Cardiac muscle cell (in vitro differentiated cells and primary cell): Measurements from ENCODE around the gene CLIC2. TPM values are rescaled to one million over a fixed set of nuclear protein-coding genes. Genes with fewer than 3 reads are reported as not detected.

Source experiments
- DNase-seq, 2 donors: peaks; one replicate each; pipeline versions ENCODE4 v3.0.0 to v3.0.0-alpha.2; 2010 to 2017; ENCODE audit warnings: low read depth in 1 of 2, low spot score in 1 of 2
- H3K27ac ChIP-seq: fragments of 200-600 bp; sonication (generic); 2 replicates; pipeline ENCODE4 v1.5.1; 2016
- H3K27me3 ChIP-seq: fragments of 200-600 bp; sonication (generic); 2 replicates; pipeline ENCODE4 v1.6.0; 2016; ENCODE audit warnings: control low read depth
- H3K36me3 ChIP-seq: fragments of 200-600 bp; sonication (generic); 2 replicates; pipeline ENCODE4 v1.5.1; 2016; ENCODE audit warnings: control low read depth
- H3K4me1 ChIP-seq: fragments of 200-600 bp; sonication (generic); 2 replicates; pipeline ENCODE4 v1.8.1; 2017; ENCODE audit warnings: low read depth, mild to moderate bottlenecking, mixed run types
- H3K4me3 ChIP-seq: fragments of 200-600 bp; sonication (generic); 2 replicates; pipeline ENCODE4 v1.5.1; 2016; ENCODE audit warnings: mild to moderate bottlenecking
- H3K9me3 ChIP-seq: fragments of 200-600 bp; sonication (generic); 2 replicates; pipeline ENCODE4 v1.5.1; 2017; ENCODE audit warnings: low read depth, mild to moderate bottlenecking, control low read depth
- CTCF ChIP-seq: IDR thresholded peaks from 2 replicates; pipeline ENCODE4 v1.5.1; 2012; ENCODE audit warnings: low read depth, mild to moderate bottlenecking, low read length
- polyA plus RNA-seq: library from polyadenylated mRNA; unstranded; fragments of >200 nt; fragmentation: Nextera tagmentation; extraction: Ambion mirVana; gene quantifications from 2 replicates; pipeline ENCODE4 v1.2.1, GENCODE V29; 2016
- total RNA-seq: library from RNA; depleted of rRNA; stranded (reverse); fragments of >200 nt; gene quantifications from 2 replicates; pipeline ENCODE4 v1.2.3, GENCODE V29; 2016

Gene CLIC2
- total and polyA plus RNA-seq, 2 experiments from 2014 or later = 0.06 TPM; not detected in 1

DNA sequence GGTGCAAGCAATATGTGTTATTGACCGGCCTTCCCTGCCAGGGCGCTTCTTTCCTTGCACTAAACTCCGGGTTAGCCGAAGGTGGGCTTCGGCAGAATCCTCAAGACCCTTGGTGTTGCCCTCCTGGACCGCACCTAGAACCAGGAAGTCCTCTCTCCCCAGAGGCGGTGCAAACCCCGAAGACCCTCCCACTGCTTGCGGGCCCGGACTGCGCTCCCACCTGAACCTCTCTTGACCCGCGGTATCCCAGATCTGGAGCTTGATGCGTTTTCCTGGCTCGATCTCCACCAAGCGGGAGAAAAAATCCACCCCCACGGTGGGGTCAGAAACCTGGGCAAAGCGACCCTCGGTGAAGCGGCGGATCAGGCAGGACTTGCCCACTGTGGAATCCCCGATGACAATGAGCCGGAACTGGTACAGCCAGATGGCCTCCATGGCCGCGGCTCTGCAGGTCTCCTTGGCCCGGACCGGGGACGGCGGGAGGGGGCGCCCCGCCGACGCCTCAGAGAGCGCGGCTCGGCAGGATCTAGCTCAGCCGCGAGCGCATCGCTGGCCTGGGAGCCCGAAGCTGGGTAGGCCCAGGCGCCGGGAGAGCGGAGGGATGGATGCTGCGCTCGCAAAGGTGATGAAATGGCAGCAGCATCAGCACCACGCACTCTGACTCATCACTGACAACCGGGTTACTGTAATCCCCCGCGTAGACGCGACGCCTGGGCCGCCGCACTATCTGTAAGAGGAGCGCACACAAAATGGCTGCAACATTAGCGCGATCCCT lies 70.4 kb downstream of the CLIC2 start, which contains the start of gene RAB39B:
Gene RAB39B, minus strand, starts transcription at position 638 of the 775 bp plus-strand sequence. Its CDS starts 203 bp downstream, at position 435.
- Histone ChIP-seq H3K4me1 (no peaks in the 10 kb centered on the region), H3K9me3 (no peaks in the 10 kb centered on the region), H3K4me3 (peak within 1 kb of the TSS; percentile 52), H3K27me3 (no peaks in the 10 kb centered on the region), H3K27ac (no peak within 1 kb of the TSS), H3K36me3 (no peaks in the 10 kb centered on the region)
- TF ChIP-seq CTCF = no peak
- DNase-seq = peak; percentile 53 to 61

GRCh38 chrX:155262970-155263754 lies 71.3 kb downstream of the CLIC2 start:
- no peak for TF ChIP-seq CTCF
- no peak overlapping the region for H3K4me3 ChIP-seq
- H3K27ac ChIP-seq = no peak overlapping the region
- DNase-seq = no peak
- no peaks in the 10 kb centered on the region for H3K9me3 ChIP-seq
- H3K36me3 ChIP-seq = no peaks in the 10 kb centered on the region
- H3K4me1 ChIP-seq = no peaks in the 10 kb centered on the region
- no peaks in the 10 kb centered on the region for H3K27me3 ChIP-seq

DNA sequence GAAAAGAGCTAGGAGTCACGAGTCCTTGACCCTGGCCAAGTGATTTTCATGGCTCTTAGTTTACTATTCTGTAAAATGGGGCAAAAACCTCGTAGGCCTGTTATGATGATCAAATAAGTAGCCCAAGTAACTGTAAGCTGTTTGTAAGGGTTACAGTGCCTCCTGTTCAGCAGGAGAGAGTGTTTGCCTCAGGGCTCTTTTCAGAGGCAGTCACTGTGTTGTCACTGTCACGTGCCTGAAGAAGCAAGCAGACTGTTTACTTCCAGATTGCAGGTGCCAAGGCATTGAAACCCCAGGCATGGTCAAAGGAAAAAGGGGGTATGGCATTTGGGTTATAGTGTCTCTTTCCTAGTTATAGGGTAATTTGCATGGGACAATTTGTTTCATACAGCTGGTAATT lies 74.7 kb downstream of the CLIC2 start:
- no peaks in the 10 kb centered on the region for H3K27me3 ChIP-seq
- TF ChIP-seq CTCF = no peak
- no peaks in the 10 kb centered on the region for H3K36me3 ChIP-seq
- DNase-seq = no peak
- H3K27ac ChIP-seq = no peak overlapping the region
- no peaks in the 10 kb centered on the region for H3K9me3 ChIP-seq
- no peaks in the 10 kb centered on the region for H3K4me1 ChIP-seq
- no peak overlapping the region for H3K4me3 ChIP-seq

- Histone ChIP-seq H3K4me1 (no peaks in the 10 kb centered on the region), H3K9me3 (no peaks in the 10 kb centered on the region), H3K27me3 (no peaks in the 10 kb centered on the region), H3K4me3 (no peak overlapping the region), H3K27ac (no peak overlapping the region), H3K36me3 (no peaks in the 10 kb centered on the region)
- TF ChIP-seq CTCF = no peak
- DNase-seq = no peak
Measured at GRCh38 chrX:155251391-155251790, 83.0 kb downstream of the CLIC2 start.

GRCh38 chrX:155247497-155247896 lies 86.9 kb downstream of the CLIC2 start:
- Histone ChIP-seq H3K4me1 (no peaks in the 10 kb centered on the region), H3K27ac (no peak overlapping the region), H3K36me3 (no peaks in the 10 kb centered on the region), H3K27me3 (no peaks in the 10 kb centered on the region), H3K4me3 (no peak overlapping the region), H3K9me3 (no peaks in the 10 kb centered on the region)
- DNase-seq = no peak
- no peak for TF ChIP-seq CTCF
